GM18508 (cell line): ENCODE measurements around the gene MCRS1.

ENCODE experiments used
- ATAC-seq: cut with Tn5 transposase; IDR thresholded peaks from one replicate; pipeline ENCODE4 v1.9.1; 2021; ENCODE audit warnings: moderate number of reproducible peaks; ENCODE audit not compliant: insufficient read depth, unreplicated experiment

Gene MCRS1

DNA sequence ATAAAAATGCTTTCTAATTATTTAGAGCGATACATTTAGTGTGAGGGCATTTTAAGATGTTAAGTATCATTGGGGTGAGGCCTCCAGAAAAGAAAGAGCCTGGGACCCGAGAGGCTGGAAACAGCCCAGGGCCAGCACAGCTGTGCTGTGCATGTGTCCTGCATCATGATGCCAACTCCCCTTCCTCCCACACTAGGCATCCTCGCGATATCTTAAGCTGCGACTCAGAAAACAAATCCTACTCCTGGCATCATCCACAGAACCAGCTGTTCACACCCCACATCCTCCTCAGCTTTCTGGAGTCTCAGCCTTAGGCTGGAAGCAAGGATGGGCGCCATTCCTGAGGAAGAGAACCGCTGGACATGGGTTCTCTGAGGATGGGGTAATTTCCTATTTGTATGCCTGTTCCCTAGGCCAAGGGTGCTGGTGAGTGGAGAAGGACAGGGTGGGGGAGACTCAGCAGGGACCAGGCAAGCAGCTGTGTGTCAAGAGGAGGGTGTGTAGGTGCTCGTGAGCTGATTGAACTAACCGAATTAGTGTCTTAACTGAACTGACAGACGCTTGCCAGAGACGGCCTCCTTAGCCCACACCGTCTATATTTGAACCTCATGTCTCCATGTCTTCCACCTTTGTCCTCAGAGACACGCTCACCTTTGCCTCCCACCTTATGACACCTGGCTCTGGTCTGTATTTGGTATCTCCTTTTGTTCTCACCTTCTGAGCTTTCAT is 15.6 kb upstream of the MCRS1 start:
- no peak for ATAC-seq

GRCh38 chr12:49582850-49583249 is 14.9 kb upstream of the MCRS1 start:
- ATAC-seq: no peak

GRCh38 chr12:49582201-49582600 is 14.3 kb upstream of the MCRS1 start:
- no peak for ATAC-seq

DNA sequence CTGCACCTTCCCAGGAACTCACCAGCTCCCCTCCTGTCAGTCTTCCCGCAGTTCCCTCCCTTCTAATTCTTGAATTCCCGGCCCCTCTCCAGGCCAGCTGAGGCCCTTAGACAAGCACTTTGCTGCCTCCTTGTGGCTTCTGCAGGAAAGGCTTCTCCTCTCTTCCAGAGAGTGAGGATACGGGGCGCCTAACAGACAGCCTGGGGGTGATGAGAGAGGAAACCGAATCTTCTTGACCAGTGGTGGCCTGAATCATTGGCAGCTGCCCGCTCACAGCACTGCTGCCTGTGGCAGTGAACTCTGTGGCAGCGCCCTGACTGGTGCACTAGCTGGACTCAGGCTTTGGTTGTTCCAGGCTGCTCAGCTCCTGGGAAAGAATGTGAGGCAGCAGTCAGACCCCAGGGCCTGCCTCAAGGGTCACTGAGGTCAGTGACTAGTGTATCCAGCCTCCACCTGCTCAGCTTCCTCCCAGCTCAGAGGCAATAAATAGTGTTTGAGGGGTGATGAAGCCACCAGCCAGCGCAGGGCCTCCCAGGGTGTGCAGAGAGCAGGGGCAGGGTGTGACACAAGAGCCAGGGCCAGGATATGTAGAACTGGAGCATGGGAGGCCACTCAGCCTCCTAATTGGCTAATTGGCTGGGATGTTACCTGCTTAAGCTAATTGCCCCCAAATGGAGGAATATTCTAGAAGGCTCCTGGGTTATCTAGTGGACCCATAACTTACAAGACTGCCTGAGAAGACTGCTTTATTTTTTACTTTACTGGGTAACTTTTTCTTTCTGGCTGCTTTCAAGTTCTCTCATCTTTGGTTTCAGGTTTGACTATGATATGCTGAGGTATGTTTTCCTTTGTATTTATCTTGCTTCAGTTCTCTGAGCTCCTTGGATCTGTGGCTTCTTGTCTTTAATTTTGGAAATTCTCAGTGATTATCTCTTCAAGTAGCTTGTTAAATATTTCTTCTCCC is 12.9 kb upstream of the MCRS1 start:
- no peak for ATAC-seq

- no peak for ATAC-seq
Observed at GRCh38 chr12:49578471-49579112, 10.7 kb upstream of the MCRS1 start.

DNA sequence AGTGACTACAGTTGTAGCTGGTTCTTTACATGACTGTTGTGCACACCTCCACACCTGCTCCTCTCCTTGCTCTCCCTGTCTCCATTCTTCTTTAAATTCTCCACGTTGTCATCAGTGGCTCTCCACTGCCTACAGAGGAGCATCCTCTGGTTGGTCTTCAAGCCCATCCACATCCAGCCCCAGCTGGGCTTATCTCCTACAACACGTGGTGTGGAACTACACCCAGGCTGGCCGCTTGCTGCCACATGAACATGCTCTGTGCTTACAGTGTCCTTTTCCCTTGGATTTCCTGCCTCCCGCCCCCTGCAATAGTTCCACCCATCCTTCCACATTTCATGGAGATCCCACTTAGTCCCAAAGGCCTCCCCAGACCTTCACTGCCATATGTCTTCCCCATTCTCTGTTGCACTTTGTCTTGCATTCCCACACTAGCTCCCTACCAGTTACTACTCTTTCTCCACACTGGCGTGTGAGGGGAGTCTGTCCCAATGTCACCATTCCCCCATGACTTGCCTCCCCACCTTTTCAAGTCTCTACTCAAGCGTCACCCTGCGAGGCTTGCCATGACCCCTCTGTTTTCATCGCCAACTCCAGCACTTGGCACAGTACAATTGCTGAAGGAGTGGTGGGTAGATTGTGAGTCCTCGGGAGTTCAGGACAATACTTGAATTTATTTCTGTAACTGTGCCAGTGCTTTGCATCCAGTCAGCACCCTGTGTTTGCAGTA is 9.8 kb upstream of the MCRS1 start:
- ATAC-seq: no peak

- ATAC-seq: no peak
Observed at GRCh38 chr12:49568442-49569162, 660 bp upstream of the MCRS1 start.

DNA sequence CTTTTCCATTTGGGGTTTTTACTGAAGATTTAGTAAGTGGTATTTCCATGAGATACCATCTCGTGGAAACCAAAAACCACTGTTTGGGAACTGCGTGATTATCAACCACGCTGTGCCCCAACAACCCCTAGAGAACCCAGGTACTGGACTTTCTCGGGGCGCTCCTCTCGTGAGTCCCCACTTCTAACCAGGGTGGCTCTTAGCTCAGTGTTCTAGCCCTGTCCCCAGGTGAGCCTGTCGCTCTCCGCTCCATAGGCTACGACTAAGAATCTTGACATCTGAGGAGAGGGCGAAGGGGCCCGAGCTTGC is 686 bp downstream of the MCRS1 start:
- ATAC-seq: no peak

GRCh38 chr12:49566361-49566760 is 1.6 kb downstream of the MCRS1 start:
- ATAC-seq: no peak

GRCh38 chr12:49565406-49566265 is 2.3 kb downstream of the MCRS1 start:
- ATAC-seq: no peak

- no peak for ATAC-seq
Observed at GRCh38 chr12:49564686-49565405, 3.1 kb downstream of the MCRS1 start.

DNA sequence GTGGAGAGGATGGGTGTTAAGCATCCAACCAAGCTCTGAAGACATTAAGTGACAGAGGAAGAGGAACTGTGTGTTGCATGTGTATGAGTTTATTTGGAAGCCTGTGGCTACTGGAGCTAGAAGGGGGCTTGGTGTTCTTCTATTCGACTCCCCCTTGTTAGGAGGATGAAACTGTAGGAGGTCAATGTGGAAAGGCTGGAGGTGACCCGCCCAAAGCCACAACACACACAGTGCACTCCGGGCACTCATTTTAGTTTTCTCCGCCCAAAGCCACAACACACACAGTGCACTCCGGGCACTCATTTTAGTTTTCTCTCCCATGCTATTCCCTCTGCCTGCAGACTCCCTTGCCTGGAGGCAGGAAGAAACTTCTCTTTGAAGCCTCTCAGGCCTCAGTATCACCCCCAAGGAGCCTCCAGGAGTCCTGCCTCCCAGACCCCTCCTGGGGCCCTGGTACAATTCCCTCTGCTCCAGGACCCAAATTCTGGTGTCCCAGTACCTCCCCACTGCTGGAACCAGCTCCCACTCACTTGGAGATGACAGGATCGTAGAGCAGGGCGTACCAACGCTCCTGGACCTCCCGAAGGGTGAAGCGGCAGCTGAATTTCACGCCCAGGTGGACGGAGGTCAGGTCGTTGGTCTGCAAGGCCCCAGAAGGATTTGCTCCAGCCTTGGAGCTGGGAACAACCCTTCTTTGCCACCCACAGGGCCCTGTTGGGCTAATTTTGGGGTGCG is 3.8 kb downstream of the MCRS1 start:
- no peak for ATAC-seq

- no peak for ATAC-seq
Observed at GRCh38 chr12:49562831-49563230, 5.1 kb downstream of the MCRS1 start.

DNA sequence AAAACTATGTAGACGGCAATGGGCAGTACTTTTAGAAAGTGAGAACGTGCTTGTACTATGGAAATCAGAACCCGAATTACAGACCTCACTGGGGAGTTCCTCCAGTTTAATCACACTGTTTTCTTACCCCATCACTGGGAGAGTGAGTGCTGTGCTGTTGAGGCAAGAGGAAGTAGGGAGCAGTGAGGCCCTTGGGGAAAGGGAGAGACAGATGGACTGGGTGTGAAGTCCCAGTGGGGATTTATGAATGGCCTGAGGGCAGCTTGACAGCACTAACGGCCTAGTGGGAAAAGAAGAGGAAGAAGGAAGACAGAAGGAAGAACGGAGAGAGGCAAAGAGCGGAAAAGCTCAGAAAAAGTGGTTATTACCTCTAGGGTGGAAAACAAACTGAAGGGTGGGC is 5.7 kb downstream of the MCRS1 start:
- ATAC-seq: no peak

DNA sequence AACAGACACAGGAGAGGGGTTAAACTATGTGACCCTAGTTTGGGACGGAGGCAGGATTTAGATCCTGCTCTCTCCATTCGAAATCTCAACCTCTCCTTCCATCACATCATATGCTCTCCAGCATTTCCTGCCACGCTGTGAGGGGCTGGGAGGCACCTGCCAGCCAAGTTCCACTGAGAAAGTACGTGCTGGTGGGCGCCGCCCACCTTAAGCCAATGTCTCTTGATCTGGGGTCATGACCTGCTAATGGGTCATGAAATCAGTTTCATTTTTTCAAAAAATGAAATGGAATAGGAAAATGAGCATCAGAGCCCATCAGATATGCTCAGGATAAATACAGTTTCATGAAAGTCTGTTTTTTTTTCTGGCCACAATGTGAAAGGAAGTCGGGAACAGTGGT is 7.2 kb downstream of the MCRS1 start:
- ATAC-seq: no peak

DNA sequence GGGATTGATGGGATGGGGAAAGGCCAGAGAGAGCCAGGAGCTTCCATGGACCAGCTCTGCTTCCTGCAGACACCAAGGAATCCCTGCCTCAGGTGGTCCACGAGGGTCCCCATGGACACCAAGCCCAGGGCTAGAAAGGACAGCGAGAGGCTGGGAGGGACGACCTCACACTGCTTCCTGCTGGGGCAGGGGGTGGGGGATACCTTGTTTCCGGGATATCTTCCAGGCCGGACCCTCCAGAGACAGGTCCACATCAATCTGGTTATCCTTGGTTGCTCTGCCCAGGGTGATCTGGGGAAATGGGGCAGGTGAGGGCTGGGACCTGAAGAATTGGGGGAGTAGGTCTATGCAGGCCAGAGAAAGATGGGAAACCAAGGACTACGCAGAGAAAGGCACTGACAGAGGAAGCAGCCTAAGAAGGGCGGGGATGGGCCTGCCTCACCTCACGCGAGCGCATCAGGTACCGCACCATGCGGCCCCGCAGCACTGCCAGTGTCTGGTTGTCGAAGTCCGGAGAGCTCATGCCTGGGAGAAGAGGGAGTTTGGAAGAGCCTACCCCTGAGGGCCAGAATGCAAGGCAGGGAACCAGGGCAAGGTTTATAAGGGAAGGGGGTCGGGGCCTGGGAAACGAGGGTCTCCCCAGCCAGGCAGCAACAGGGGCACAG is 8.8 kb downstream of the MCRS1 start:
- ATAC-seq: no peak

GRCh38 chr12:49558526-49558925 is 9.4 kb downstream of the MCRS1 start:
- no peak for ATAC-seq
